Measurements from ENCODE around the gene WDR44. TPM values are rescaled to one million over a fixed set of nuclear protein-coding genes. Genes with fewer than 3 reads are reported as not detected.

WDR44 gene
- total and polyA plus RNA-seq, 12 donors, result 2.2 to 25.9 (median 13.8) TPM

GRCh38 chrX:118392716-118393115, 46.8 kb downstream of the WDR44 start:
- TF ChIP-seq POLR2A (IDR thresholded peaks at IDR 0.05) (no peak), CTCF (IDR thresholded peaks at IDR 0.05) (no peak)
- DNase-seq, result no peak
- WGBS, 4 donors, result 76 to 95% (median 84%) methylated on average over 4 of the region's 4 CpGs
- no peaks in the 10 kb centered on the region for H3K4me1 ChIP-seq (replicated peaks in 1 of 2)
- H3K36me3 ChIP-seq (replicated peaks in 1 of 2), result no peaks in the 10 kb centered on the region
- intact Hi-C loops (cut with DNase I), result no loop called here
- H3K9me3 ChIP-seq (replicated peaks in 1 of 3), result no peaks in the 10 kb centered on the region
- no peaks in the 10 kb centered on the region for H3K27me3 ChIP-seq
- H3K4me3 ChIP-seq, result no peak overlapping the region
- H3K27ac ChIP-seq, result no peak overlapping the region

GRCh38 chrX:118396113-118396512, 50.2 kb downstream of the WDR44 start:
- Histone ChIP-seq H3K27me3 (no peaks in the 10 kb centered on the region), H3K4me3 (no peak overlapping the region), H3K9me3 (replicated peaks in 1 of 3) (no peaks in the 10 kb centered on the region), H3K27ac (no peak overlapping the region), H3K4me1 (replicated peaks in 1 of 2) (no peaks in the 10 kb centered on the region), H3K36me3 (replicated peaks in 1 of 2) (peaks cover 0 to 13% of the 10 kb centered on the region in 2 donors)
- 63 to 100% (median 80%) methylated on average over 1 of the region's 1 CpG for whole genome bisulfite sequencing, 4 donors
- intact Hi-C loops (cut with DNase I), result no loop called here
- TF ChIP-seq CTCF (IDR thresholded peaks at IDR 0.05) (no peak), POLR2A (IDR thresholded peaks at IDR 0.05) (no peak)
- no peak for DNase-seq

- no peak for TF ChIP-seq POLR2A (IDR thresholded peaks at IDR 0.05)
- no peak for TF ChIP-seq CTCF (IDR thresholded peaks at IDR 0.05)
- intact Hi-C loops (cut with DNase I), result no loop called here
- Histone ChIP-seq H3K9me3 (replicated peaks in 1 of 3) (no peaks in the 10 kb centered on the region), H3K4me3 (no peak overlapping the region), H3K27me3 (no peaks in the 10 kb centered on the region), H3K27ac (no peak overlapping the region), H3K36me3 (replicated peaks in 1 of 2) (no peaks in the 10 kb centered on the region), H3K4me1 (replicated peaks in 1 of 2) (no peaks in the 10 kb centered on the region)
- 77 to 95% (median 85%) methylated on average over 4 to 6 of the region's 6 CpGs for WGBS, 4 donors
- no peak for DNase-seq
Observed at GRCh38 chrX:118418811-118419251, 72.9 kb downstream of the WDR44 start.

GRCh38 chrX:118420462-118420861, 74.6 kb downstream of the WDR44 start:
- peak in 5 of 7 donors; percentile 21 to 53 (median 27) for DNase-seq
- Histone ChIP-seq H3K36me3 (replicated peaks in 1 of 2) (no peaks in the 10 kb centered on the region), H3K27ac (peak overlapping the region in 1 of 5 donors; percentile 48), H3K9me3 (replicated peaks in 1 of 3) (no peaks in the 10 kb centered on the region), H3K4me1 (replicated peaks in 1 of 2) (no peaks in the 10 kb centered on the region), H3K4me3 (no peak overlapping the region), H3K27me3 (no peaks in the 10 kb centered on the region)
- TF ChIP-seq POLR2A (IDR thresholded peaks at IDR 0.05), result no peak
- no peak for TF ChIP-seq CTCF (IDR thresholded peaks at IDR 0.05)
- intact Hi-C loops (cut with DNase I), result no loop called here
- 9 to 40% (median 30%) methylated on average over 5 of the region's 5 CpGs for WGBS, 4 donors

All from adrenal gland (tissue), 12 donors.